ENCODE measurements around the gene DCX.
"Not testable (repeated sequence)": the region's sequence is repeated elsewhere in the genome, so short reads cannot be mapped to it uniquely, and the experiment has no call there.

The DCX gene

DNA sequence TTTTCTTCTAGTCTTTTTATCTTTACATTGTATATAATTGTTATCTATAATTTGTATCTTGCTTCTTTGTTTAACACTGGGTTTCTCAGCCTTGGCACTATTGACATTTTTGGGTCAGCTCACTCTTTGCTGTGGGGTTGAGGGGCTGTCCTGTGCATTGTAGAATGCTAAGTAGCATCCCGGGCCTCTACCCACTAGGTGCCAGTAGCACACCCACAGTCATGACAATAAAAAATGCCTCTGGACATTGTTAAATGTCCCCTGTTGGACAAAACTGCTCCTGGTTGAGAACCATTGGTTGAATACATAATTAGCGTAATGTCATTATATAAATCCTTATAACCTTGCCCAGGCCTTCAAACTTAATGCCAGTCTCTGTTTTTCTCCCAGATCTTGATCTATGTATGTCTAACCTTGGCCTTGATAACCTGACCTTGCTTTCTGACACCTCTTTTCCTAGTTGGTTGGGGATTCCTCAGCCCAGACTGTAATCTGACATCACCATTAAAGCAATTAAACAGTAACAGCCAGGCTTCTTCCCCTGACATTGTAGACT, 46.1 kb downstream of the DCX start:
- no peak for DNase-seq (ENCODE audit: low spot score)

DNA sequence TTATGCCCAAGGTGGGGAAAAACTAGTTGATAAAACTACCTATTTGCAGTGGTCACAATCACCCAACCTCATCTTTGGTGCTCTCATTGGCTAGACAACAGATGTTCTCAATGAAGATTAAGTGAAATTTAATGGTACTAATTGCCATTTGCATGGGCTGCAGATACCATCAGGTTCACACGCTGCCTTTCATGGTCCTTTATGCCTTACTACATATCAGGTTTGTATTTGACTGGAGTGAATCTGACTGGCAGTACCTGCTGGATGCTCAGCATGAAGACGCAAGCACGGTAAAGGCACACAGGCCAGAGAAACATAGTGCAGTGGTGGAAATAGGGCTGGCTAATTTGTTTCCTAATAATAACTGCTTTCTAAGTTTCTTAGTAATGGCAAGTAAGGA, 48.3 kb downstream of the DCX start:
- no peak for DNase-seq (ENCODE audit: low spot score)

DNA sequence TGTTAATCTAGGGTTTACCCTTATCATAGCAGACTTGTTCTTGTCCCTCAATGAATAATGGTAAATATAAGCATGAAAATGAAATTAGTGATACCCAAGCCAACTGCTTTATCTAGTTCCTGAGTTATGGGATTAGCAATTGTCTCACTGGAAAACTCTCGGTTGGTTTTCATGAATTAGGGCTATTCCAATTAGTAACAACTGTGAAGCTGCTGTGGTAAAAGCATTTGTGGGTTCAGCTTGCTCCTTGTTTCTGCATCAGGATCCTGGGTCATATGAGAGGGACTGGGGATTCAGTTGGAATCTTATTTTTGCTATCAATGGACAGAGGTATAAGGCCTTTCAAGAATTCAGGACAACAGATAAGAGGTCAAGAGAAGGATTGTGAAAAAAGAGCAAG, 50.2 kb downstream of the DCX start:
- DNase-seq (ENCODE audit: low spot score): no peak

DNA sequence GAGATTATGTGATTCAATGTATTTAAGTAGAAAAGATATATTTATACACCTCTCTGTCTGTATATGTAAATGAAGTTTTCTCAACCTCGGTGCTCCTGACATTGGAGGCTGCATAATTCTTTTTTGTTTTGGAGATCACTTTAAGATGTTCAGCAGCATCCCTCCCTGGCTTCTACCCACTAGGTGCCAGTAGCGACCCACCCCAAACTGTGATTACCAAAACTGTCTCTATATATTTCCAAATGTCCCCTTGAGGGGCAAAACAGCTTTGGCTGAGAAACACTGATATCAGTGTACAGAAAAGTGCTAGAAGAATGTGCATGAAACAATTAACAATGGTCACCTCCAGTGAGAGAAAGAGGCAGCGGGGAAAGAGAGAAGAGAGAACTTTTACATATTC, 51.2 kb downstream of the DCX start:
- DNase-seq (ENCODE audit: low spot score): no peak

DNA sequence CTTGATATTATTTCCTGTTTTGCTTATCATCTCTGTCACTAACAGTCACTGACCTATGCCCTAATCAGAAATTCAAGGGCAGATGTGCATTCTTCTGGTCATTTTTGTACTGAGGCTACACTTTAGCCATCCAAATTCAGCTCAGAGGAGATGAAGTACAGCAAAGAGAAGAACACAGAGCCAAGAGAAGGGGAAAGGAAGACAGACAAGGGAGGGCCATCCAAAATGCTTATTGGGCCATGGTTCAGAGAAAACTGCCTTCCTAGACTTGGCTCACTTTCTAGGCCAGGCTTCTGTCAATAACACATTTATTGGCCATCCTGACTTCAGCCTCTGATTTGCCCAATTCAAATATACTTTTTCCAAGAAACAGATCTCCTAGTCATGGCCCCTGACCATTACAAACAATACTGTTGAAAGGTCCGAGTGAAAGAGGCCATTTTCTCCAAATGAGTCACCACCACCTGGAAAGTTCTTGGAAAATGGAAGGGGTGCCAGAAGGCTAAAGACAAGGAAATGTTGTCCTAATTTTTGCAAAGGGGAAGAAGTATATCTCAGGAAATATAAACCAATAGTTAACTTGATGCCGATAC, 56.4 kb downstream of the DCX start:
- no peak for DNase-seq (ENCODE audit: low spot score)

DNA sequence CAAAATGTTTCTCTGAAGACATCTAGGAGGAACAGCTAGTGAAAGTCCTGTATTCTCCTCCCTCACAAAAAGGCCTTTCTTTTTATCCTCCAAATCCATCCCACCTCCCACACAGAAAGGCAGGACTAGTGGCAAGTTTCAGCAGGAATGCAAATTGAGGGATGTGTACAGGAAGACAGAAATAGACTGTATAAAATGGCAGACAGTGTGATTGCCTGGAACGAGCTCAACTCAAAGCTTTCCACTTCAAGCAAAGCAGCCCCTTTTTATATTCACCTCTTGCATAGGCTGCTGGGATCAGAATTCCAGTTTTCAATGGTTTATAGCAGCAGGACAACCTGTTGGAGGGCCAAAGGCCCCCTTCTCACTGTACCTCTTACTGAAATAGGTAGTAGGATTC, 57.5 kb downstream of the DCX start:
- no peak for DNase-seq (ENCODE audit: low spot score)

DNA sequence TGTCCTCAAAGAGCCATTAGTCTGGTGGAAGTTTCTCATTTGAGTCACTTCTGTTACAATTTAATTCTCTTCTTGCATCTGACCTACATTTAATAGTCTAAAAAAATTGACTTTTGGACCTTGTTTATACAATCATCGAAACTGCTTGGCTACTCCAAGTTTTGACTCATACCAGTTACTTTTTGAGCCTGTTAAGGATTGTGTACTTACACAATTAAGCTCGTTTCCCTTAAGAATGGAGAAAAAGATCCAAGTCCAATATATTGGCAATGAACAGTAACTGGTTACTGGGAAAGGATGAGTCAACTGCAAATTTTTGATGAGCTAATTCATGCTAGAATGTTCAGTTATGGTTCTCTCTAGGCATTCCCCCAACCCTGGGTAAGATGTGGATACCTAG, 58.2 kb downstream of the DCX start:
- DNase-seq (ENCODE audit: low spot score): no peak

DNA sequence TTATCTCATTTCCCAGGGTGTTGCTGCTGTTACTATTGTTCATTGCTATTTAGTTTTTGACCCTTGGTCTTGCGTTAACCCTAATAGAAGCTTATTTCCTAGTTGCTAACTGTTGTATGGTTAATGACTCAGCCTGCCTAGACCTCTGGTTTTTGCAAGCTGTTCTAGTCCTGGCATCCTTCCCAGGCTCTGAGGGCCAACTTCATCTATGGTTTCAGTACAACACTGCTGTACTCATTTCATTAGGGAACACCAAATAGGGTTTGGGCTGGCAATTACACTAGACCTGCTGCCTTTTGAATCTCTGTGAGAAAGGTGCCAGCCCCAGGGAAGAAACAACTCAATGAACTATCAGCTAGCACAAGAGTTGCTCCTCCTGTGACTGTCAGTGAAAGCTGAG, 59.6 kb downstream of the DCX start:
- no peak for DNase-seq (ENCODE audit: low spot score)

DNA sequence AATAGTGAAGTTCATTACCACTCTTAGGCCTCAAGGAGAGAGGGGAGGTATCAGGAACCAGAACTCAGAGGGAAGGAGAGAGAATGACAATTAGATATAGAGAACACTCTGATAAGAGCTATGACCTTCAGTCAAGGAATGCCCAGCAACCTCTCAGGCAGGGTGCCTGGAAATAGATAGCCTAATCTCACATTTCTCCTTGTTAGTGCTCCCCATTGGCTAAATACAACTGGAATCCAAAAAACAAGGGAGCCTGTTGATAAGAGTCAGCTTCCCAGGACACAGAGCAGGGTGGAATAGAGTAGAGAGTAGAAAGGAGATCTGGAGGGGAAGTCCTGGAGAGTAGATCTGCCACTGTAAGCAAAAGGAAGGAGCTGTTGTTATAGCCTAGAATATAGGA, 62.1 kb downstream of the DCX start:
- DNase-seq (ENCODE audit: low spot score): no peak

DNA sequence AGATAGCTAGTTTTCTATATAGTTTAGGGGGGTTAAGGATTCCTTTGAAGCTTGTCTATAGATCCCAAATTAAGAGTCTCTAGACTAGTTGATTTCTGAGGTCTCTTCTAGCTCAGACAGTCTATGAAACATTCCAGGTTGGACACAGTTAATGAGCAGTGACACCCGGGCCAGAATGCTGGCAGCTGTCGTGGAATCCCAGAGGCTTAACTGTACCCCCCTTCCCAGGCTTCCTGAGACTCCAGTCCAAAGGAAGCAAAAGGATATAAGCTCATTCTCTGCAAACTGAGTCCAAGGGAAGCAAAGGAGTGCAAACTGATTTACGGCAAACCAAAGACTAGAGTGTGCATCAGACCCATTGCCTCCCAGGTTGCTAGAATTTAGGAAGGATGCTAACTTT, 62.9 kb downstream of the DCX start:
- no peak for DNase-seq (ENCODE audit: low spot score)

DNA sequence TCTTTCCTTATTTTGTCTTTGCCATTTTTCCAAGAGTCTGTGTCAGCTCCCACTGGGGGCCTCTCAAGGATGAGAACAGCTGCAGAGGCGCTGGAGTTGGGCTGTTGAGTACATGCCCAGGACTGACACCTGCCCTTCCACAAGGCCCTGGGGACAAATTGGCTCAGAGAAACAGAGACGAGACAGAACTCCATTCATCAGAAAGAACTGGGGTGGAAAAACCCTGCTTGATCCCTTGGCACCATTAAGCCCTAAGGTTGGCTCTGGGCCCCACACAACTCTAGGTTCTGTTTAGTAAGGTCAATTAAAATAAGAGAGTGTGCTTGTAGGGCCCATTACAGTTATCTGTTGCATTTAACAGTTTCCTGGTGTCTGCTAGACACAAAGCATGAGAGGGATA, 63.6 kb downstream of the DCX start:
- no peak for DNase-seq (ENCODE audit: low spot score)

DNA sequence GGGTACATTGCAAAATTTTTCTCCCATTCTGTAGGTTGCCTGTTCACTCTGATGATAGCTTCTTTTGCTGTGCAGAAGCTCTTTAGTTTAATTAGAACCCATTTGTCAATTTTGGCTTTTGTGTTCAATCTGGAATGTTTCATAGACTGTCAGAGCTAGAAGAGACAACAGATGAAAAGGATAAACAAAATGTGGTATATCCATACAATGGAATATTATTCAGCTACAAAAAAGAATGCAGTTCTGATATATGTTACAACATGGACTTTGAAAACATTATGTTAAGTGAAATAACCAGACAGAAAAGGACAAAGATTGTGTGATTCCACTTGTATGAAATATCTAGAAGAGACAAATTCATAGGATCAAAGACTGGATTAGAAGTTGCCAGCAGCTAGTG, 65.8 kb downstream of the DCX start:
- DNase-seq (ENCODE audit: low spot score): not testable (repeated sequence)

DNA sequence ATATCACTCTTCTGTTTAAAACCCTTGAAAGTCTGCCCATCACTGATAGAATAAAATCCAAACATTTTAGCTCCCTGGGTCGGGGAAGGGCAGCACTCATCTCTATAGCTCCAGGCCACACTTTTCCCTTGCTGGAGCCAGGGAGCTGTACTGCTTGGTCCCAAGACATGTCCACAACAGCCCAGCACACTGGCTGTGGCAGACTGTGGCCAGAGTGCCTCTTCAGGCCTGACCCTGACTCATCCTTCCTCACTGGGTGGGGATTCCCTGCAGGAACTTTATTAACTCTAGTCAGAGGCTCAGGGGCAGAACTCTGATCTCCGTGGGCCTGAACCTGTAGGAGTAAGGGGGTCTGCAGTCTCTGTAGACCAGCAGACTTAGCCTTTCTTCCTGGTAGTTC, 71.9 kb downstream of the DCX start:
- no peak for DNase-seq (ENCODE audit: low spot score)

DNA sequence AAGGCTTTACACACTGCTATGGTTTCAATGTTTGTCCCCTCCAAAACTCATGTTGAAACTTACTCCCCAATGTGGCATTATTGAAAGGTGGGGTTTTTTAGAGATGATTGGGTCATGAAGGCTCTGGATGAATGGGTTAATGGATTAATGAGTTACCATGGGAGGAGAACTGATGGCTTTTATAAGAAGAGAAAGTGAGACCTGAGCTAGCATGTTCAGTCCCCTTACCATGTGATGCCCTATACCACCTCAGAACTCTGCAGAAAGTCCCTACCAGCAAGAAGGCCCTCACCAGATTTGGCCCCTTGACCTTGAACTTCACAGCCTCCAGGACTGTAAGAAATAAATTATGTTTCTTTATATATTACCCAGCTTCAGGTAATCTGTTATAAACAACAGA, 72.8 kb downstream of the DCX start:
- no peak for DNase-seq (ENCODE audit: low spot score)

DNA sequence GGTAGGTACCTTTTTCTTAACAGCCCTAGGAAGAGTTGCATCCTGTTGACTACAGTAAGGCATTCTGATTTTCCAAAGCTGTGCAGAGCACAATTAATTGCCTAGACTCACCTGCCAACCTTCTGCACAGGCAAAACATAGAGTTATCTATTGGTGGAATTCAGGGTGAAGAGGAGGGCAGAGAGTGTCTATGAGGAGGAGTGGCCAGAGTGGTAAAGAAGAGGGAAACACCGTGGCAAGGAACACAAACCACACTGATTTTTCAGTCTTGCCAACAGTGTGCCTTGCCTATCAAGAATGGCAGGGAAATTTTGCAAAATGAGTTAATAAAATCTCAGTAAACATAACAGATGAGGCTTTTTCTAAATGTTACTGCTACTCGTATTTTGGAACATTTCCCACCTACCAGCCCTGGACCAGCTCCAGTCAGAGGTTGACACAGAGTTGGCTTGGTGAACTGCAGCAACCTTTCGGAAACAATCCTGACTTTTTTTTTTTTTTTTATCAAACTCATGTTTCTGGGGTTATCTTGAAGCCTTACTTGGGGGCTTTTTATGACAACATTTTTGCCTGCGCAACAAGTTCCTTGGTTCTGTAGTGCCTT, 73.8 kb downstream of the DCX start:
- no peak for DNase-seq (ENCODE audit: low spot score)

DNA sequence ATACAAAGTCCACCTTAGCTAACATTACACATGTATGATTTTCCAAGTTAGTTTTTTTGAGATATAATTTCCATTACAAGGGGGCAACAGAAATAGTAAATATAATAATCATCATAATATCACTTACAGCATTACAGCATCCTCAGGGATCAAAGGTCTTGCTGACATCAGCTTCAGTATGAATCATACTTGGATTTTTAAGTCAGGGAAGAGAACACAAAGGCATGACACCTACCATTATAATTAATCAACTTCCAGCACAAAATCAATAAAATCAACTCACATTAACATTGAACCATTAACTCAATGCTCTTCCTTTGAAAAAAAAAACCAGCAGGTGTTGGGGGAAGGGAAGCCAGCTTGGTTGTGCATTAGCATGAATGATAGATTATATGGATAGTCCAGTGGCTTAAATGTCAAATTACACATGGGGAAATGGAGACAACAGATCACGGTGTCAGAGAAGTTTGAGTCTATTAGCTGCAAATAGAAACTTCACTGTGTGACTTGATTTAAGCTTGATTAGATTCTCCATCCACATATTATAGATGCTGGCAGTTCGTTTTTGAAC, 74.8 kb downstream of the DCX start:
- no peak for DNase-seq (ENCODE audit: low spot score)

DNA sequence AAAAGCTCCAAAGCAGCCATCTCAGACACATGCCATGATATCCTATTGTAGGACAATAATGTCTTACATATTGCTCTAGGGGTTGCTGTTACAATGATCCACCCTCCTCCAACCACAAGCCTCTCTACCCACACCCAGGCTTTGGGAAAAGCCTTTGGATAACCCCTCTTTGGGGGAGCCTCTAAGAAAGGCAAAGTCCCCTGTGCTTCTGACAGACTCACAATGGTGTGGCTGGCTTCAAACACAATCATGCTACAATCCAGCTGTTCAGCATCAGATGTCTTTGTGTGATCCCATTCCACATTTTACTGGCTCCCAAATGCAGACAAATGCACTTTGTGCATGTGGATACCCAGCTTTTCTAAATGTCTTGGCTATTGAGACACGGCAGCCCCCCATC, 75.9 kb downstream of the DCX start:
- DNase-seq (ENCODE audit: low spot score): no peak

DNA sequence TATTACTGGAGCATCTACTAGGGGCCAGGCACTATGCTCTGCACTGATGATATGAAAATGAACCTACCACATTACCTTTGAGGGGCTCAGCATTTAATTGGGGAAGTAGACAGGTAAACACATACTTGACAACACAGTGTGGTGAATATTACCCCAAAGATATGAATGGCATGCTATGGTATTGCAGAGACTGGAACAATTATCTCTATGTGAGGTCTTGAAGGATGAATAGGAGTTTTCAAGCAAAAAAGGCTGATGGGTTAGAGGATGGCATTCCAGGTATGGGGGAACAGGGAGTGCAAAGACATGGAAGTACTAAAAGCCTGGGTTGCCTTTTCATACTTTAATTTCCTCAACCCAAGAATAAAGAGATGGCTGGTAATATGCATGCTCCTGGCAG, 82.6 kb downstream of the DCX start:
- DNase-seq (ENCODE audit: low spot score): no peak

DNA sequence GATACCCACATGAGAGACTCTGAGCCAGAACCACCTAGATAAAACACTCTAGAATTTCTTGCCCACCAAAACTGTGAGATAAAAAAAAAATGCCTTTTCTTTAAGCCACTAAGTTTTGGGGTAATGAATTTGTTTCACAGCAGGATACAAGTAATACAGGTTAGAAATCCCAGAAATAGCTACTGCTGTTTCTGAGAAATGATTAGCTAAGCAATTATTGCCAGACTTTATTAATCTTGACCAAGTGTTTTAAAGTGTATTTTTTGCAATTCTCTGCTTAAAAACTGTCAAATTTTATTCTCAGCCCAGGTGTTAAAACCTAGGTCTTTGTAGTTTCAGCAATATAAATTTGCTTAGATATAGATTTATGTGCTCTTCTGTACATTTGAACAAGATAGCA, 83.1 kb downstream of the DCX start:
- no peak for DNase-seq (ENCODE audit: low spot score)

DNA sequence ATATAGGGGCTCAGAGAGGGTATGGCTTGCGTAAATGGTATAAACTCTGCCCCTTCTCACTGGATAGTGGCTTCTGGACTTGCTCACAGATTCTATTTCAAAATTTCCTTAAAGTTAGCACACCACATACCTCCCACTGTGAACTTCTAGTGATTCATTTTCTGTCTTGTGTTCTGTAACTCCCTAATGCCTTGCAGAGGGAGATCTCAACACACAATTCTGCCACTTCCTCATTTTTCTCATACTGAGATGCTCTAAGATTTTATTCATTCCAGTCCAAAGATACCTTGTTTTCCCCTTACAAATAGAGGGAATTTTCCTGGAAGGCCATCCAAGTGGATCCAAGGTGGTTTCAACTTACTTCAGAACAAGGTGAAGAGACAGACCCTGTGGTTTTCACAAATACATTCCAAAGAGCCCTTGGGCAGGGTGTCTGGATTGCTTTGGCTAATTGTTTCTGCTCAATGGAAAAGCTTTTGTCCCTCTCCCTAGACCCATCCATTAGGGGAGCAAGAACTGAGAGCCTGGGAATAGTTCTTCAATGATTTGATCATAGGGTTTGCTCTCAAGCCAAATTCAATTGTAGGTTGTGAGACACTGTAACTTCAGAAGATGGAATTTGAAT, 89.6 kb downstream of the DCX start:
- DNase-seq (ENCODE audit: low spot score): no peak

DNA sequence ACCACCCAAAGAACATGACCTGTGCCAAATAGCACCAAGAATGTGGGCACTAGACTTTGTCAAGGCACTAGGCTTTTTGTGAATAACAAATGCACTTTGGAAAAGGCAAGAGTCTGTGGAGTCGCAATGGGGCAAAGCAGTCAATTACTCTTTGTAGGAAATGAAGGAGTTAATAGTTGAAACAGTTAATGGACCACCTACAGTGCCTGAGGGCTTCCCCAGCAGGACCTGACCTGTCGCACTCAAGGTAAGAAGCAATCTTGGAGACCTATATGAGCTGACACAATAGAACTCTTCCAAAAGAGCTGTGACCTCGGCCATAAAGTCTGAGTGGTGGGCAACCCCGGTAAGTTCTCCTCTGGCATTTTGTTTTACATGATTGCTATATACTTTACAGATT, 92.5 kb downstream of the DCX start:
- DNase-seq (ENCODE audit: low spot score): no peak

DNA sequence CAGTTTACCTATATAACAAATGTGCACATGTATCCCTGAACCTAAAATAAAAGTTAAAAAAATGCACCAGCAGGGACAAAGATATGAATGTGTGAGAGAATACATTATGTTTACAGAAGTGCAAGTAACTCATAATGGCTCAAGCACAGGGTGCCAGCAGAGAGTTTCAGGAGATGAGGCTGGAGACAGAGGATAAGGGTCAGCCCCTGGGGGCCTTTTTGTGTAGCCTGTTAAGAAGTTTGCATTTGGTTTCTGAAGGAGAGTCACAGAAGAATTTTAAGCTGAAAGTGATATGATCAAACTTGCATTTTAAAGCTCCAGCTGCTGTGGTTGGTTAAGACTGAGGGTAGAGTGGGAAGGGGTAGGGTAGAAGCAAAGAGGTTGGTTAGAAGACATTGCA, 93.1 kb downstream of the DCX start:
- no peak for DNase-seq (ENCODE audit: low spot score)

DNA sequence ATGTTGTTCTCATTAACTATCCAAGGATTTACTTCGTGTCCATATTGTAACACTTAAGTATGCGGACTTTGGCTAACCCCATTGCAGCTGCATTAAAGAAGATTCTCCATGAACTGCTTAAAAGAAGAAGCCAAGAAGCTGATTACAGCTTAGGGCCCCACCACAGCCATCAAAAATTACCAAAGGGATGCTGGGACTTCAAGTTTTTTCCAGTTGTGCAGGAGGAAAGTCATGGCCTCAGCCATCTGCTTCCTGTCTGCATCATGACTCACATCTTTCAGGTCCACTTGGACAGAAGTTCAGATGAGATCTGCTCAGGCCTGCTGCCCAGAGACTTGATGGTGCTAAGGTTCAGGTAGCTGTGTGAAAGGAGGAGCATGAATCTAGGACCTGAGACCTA, 102.9 kb downstream of the DCX start:
- DNase-seq (ENCODE audit: low spot score): no peak

DNA sequence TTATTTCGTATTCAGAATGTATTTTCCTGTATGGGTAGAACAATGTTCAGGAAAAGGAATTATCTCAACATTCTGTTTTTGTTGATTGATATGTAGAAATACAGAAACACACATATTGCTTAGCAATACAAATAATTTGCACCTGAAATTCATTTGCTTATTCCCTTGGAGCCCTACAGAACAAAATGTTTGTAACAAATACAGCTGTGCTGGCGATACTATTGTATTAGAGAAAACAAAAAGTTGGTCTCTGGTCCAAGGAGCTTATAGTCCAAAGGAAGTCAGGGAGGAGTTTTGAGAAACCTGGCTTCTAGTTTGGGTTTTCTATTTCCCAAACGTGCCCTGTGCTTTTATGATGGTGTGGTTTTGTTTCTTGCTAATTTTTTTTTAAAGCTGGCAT, 104.0 kb downstream of the DCX start:
- no peak for DNase-seq (ENCODE audit: low spot score)

All from putamen (tissue), 1 donor.